ENCODE results near the gene UPK3BL1. TPM values are rescaled to one million over a fixed set of nuclear protein-coding genes. Genes with fewer than 3 reads are reported as not detected.
A peak's percentile ranks its signal among the peaks of the same experiment; 100 is the strongest.
"Not testable (repeated sequence)": the region's sequence is repeated elsewhere in the genome, so short reads cannot be mapped to it uniquely, and the experiment has no call there.

Gene UPK3BL1
- total RNA-seq = 15.7 TPM
- long read RNA-seq, transcript UPK3BL1-201 (6 exons, 1,342 nt) = major isoform, 6 of 9 reads
- long read RNA-seq, partial matches to known transcripts = 0 of 9 reads
- long read RNA-seq, other reads (novel, unspliced or antisense) = 3 of 9 reads

- DNase-seq (ENCODE audit: low spot score) = not testable (repeated sequence)
These were observed at the start of gene UPK3BL1 for GRCh38 chr7:102642691-102643090. Gene UPK3BL1 (minus strand): TSS chr7:102642791. CDS start chr7:102642741, 50 bp downstream.

- DNase-seq (ENCODE audit: low spot score) = not testable (repeated sequence)
These were observed 48.0 kb upstream of the UPK3BL1 start for GRCh38 chr7:102690602-102691001.

- DNase-seq (ENCODE audit: low spot score) = not testable (repeated sequence)
These were observed 47.1 kb upstream of the UPK3BL1 start for GRCh38 chr7:102689436-102690282.

GRCh38 chr7:102688299-102689036 lies 45.9 kb upstream of the UPK3BL1 start:
- not testable (repeated sequence) for DNase-seq (ENCODE audit: low spot score)

GRCh38 chr7:102682560-102682959 lies 40.0 kb upstream of the UPK3BL1 start:
- not testable (repeated sequence) for DNase-seq (ENCODE audit: low spot score)

- DNase-seq (ENCODE audit: low spot score) = not testable (repeated sequence)
These were observed 38.2 kb upstream of the UPK3BL1 start for GRCh38 chr7:102680780-102681179.

GRCh38 chr7:102675545-102675944 lies 33.0 kb upstream of the UPK3BL1 start:
- DNase-seq (ENCODE audit: low spot score) = not testable (repeated sequence)

- DNase-seq (ENCODE audit: low spot score) = not testable (repeated sequence)
These were observed 31.0 kb upstream of the UPK3BL1 start for GRCh38 chr7:102673447-102674067.

GRCh38 chr7:102671956-102672307 lies 29.3 kb upstream of the UPK3BL1 start:
- DNase-seq (ENCODE audit: low spot score) = not testable (repeated sequence)

GRCh38 chr7:102671166-102671955 lies 28.8 kb upstream of the UPK3BL1 start, which contains the start of gene POLR2J2:
Gene POLR2J2 (minus strand): TSS chr7:102671663. CDS start chr7:102671601, 62 bp downstream.
- not testable (repeated sequence) for DNase-seq (ENCODE audit: low spot score)

- DNase-seq (ENCODE audit: low spot score) = peak; percentile 37
These were observed 24.9 kb upstream of the UPK3BL1 start for GRCh38 chr7:102667523-102667922.

GRCh38 chr7:102666850-102667249 lies 24.3 kb upstream of the UPK3BL1 start:
- DNase-seq (ENCODE audit: low spot score) = not testable (repeated sequence)

- not testable (repeated sequence) for DNase-seq (ENCODE audit: low spot score)
These were observed 22.2 kb upstream of the UPK3BL1 start for GRCh38 chr7:102664765-102665164.

- DNase-seq (ENCODE audit: low spot score) = not testable (repeated sequence)
These were observed 7.3 kb upstream of the UPK3BL1 start, which contains the start of gene SPDYE2B for GRCh38 chr7:102649924-102650323. Gene SPDYE2B (plus strand): TSS chr7:102650319. CDS start chr7:102652349, 2,030 bp downstream.

GRCh38 chr7:102647813-102648212 lies 5.2 kb upstream of the UPK3BL1 start:
- not testable (repeated sequence) for DNase-seq (ENCODE audit: low spot score)

- DNase-seq (ENCODE audit: low spot score) = not testable (repeated sequence)
These were observed 813 bp upstream of the UPK3BL1 start for GRCh38 chr7:102643404-102643803.

GRCh38 chr7:102638848-102639247 lies 3.7 kb downstream of the UPK3BL1 start:
- DNase-seq (ENCODE audit: low spot score) = peak; percentile 73

- peak; percentile 41 for DNase-seq (ENCODE audit: low spot score)
These were observed 5.6 kb downstream of the UPK3BL1 start for GRCh38 chr7:102636956-102637355.

GRCh38 chr7:102635354-102635753 lies 7.2 kb downstream of the UPK3BL1 start:
- not testable (repeated sequence) for DNase-seq (ENCODE audit: low spot score)

- peak; percentile 45 for DNase-seq (ENCODE audit: low spot score)
These were observed 8.3 kb downstream of the UPK3BL1 start for GRCh38 chr7:102634299-102634698.

All from mesenteric fat pad (tissue), 1 donor.